Ureter (tissue), 1 donor: ENCODE data around the gene COQ3. TPM values are rescaled to one million over a fixed set of nuclear protein-coding genes. Genes with fewer than 3 reads are reported as not detected.
"Not testable (repeated sequence)": the region's sequence is repeated elsewhere in the genome, so short reads cannot be mapped to it uniquely, and the experiment has no call there.

ENCODE experiments used
- DNase-seq: peaks from one replicate; pipeline ENCODE4 v3.0.0-alpha.2; 2020; ENCODE audit warnings: low spot score
- total RNA-seq: library from RNA; stranded (reverse); gene quantifications from one replicate; pipeline ENCODE4 v1.2.4, GENCODE V29; 2023
- donor health status: DM: yes; HTN: yes; CAD: no.

The COQ3 gene
- total RNA-seq, 1 donor from 2014 or later: 10.9 TPM

DNA sequence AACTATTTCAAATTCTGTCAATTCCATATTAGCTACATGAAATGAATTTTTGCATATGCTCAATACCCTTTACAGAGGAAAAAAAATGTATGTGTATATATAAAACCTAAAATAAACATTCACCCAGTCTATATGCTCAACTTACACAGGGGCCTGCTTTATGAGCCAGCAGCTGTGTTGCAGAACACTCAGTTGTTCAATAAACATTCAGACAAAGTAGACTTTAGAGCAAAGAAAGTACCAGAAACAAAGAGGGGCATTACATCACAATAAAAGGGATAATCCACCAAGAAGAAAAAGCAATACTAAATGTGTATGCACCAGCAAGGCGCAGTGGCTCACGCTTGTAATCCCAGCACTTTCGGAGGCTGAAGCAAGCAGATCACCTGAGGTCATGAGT is 9.5 kb downstream of the COQ3 start:
- DNase-seq: no peak

DNA sequence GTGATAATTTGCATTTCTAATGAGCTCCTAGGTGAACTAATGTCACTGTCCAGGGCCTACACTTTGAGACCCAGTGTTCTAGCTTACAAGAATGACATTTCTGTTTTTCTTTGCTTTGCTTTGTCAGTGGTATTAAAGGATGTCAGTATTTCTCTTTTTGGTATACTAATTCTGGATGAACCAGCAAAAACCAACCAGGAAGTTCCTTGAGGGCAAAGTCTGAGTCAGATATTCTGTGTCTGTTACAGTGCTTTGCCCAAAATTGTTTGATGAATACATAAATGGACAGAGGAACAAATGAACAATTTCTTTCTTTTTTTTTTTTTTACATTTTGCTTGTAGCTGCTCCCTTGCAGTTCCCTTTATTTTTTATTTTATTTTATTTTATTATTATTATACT is 15.4 kb downstream of the COQ3 start:
- no peak for DNase-seq

GRCh38 chr6:99369533-99369932 is 24.5 kb downstream of the COQ3 start:
- DNase-seq: no peak

DNA sequence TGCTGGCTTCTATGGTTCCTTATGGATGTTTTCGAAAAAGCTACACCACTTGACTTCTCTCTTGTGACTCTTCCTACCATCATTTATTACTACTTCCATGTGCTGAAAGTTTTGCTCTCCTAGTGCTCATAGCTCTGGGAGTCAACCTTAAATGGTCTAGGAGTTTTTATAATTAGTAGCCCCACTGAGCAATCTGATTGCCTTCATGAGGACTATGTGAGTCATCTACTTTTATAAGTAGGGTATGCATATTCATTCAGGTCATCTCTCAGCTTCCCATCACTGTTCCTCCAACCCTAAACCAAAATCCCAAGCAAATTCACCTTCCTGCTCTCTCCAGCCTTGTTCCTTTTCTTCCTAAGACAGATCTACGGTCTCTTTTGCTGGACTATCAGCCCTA is 27.1 kb downstream of the COQ3 start:
- no peak for DNase-seq

GRCh38 chr6:99364026-99364425 is 30.0 kb downstream of the COQ3 start:
- no peak for DNase-seq

- DNase-seq: no peak
Measured at GRCh38 chr6:99362678-99363268, 31.2 kb downstream of the COQ3 start.

- DNase-seq: no peak
Measured at GRCh38 chr6:99359800-99360199, 34.2 kb downstream of the COQ3 start.

GRCh38 chr6:99356641-99357040 is 37.4 kb downstream of the COQ3 start:
- no peak for DNase-seq

DNA sequence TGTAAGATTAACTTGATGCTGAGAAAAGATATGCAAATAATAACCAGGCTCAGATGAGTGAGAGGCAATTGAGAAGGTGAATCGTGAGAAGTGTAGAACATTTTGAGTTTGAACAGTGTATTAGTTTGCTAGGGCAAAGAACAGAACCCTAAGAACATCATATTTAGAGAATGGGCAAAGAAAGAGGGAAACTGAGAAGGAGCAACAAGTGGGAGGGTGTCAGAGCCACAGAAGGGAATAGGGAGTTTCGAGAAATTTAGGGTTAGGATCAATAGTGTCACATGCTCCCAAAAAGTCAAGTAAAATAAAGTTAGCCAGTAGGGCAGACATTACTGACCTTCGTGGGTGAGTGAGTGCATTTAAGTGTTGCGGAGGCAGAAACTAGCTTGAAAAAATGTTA is 39.0 kb downstream of the COQ3 start:
- DNase-seq: no peak

DNA sequence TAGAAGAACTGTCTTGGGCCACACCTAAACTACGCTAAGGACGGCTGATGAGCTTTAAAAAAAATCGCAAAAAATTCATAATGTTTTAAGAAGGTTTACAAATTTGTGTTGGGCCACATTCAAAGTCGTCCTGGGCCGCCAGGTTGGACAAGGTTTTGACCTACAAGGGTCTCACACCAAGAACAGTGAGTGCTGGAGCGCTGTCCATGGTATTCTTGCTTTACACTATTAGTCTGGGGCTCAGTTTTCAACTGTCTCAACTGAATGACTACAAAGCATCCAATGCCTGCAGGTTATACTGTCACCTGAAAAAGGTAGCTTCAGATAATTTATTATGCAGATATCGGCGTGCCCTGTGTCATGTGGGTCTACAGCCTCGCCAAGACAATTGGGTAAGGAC is 40.9 kb downstream of the COQ3 start:
- DNase-seq: no peak

- no peak for DNase-seq
Measured at GRCh38 chr6:99350573-99350972, 43.4 kb downstream of the COQ3 start.

DNA sequence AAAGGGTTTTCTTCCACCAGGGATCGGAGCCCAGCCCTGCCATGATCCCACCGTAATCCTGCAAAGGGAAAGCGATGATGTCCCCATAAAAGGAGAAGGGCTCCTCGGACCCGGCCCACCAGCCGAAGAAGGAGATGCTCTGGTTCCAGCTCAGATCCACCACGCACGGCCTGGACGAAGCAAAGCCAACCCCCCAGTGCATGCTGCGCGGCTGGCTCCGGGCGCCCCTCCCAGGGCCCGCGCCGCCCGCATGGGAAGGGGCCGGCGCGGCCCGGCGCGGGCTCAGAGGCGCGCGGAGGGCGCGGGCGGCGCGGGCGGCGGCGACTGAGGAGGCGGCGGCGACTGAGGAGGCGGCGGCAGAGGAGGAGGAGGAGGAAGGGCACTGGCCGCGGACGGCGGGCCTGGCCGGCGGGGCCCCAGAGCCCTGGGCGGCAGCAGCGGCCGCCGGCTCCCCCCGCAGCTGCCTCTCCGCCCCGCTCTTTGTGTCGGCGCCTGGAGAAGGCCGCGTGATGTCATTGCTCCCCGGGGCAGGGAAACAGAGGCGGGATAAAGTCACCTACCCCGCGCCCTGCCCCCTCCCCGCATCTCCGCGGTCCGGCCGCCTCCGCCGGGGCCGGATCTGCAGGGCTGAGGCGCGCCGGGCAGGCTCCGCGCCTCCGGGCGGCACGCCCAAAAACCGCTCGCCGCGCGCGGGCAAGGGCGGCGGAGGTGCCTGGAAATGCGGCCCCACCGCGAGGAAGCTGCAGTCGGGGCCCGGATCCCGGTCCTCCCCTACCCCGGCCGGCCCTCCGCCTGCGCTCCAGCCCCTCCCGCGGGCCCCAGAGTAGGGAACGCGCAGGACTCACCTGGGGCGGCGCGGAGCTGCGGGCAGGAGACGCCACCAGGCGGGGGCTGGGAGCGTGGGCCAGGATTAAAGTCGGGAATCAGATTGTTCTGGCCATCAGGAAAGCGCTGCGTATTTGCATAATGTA is 44.5 kb downstream of the COQ3 start, which contains the start of gene FAXC:
Gene FAXC (minus strand): TSS at position 504 of the 971 bp plus-strand sequence. CDS start 302 bp downstream, at position 202.
- no peak for DNase-seq

DNA sequence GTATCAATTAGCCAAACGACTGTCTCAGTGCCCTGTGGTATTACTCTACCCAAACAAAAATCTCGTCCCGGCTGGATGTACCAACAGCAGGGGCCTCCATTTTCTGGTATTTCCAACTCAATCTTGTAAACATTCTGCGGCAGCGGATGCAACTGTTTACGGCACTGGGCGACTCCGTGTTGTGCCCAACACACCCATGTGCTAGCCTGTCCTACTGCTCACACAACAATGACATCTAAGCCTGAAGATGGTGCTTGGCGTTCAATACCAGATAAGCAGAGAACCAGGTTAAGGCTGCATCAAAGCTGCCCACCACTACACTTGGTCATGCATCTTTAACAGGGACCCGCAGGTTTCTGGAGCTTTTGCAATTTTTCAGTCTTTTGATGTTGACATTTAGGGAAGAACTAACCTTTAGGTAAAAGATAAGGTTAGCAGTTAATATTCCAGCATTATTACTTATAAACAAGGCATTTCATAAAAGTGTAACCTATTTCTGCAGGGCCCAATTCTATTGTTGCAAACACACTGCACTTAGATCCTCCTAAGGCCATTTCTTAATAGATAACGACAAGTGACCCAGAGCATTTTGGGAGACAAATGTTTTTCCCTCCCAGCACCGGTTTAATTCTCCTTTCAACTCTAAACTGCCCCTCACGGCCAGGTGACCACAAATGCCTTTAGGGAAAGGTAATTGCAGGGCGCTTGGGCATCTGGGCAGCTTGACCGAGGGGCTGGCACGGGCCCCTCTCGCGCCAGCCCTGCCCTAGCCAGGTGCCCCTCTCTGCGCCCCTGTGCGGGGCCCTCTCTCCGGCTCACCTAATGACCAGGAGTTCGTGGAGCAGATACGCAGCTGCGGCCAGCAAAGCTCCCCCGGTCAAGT is 45.5 kb downstream of the COQ3 start:
- DNase-seq: no peak

DNA sequence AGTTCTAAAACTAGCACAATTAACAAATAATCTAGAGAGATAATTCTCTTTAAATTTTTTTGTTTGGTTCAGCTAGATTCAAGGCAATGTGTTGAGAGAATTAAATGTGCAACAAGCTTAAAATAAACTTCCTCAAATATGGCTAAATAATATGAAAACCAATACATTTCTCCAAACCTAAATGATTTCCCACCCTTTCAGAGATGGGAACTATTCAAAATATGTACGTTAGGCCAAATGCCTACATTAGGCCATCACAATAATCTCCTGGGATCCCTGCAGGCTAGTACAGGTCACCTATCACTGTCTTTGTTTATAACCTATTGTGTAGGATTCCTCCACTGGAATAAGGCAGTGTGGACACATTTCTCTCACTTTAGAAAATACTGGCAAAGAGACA is 46.2 kb downstream of the COQ3 start:
- DNase-seq: no peak

- no peak for DNase-seq
Measured at GRCh38 chr6:99346595-99346994, 47.4 kb downstream of the COQ3 start.

GRCh38 chr6:99345164-99345563 is 48.8 kb downstream of the COQ3 start:
- DNase-seq: no peak

GRCh38 chr6:99344289-99344688 is 49.7 kb downstream of the COQ3 start:
- no peak for DNase-seq

DNA sequence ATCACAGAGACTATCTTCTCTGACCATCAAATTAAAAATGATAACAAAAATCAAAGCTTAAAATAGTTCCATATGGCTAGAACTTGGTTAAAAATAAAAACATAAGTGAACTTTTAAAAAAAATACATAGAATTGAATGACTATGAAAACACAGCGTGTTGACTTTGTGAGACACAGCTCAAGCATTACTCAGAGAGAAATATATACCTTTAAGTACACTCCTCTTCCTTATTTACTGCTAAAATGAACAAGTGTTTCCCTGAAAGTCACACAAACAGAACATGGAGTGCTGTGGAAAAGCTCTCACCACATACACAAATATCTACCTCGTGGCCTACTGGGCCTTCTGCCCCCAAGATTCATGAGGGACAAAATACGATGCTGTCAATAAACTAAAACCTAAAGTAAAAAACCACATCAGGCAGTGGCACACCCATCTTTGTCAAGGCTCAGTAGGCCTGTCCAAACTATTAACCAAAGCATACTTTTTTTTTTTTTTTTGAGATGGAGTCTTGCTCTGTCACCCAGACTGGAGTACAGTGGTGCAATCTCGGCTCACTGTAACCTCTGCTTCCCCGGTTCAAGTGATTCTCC is 52.0 kb downstream of the COQ3 start:
- no peak for DNase-seq

DNA sequence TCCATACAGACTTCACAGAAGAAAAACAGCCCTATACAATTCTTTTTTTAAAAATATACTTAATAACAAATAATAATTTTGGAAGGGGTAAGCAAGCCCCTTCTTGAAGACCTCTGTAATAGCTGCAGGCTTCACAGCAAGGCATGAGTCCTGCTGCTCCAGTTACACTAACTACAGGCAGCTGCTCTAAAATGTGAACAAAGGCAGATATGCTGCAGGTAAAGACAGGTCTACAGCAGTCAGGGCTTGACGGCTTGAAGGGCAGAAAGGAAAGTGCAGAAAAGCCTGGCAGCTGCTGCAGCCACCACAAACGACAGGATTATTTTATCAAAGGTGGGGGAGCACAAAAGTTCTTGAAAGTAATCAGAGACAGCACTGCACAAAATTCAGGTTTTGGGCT is 55.8 kb downstream of the COQ3 start:
- no peak for DNase-seq

- not testable (repeated sequence) for DNase-seq
Measured at GRCh38 chr6:99335298-99335697, 58.7 kb downstream of the COQ3 start.

- DNase-seq: no peak
Measured at GRCh38 chr6:99334526-99335127, 59.4 kb downstream of the COQ3 start.
